ENCODE measurements around the gene CNKSR3. TPM values are rescaled to one million over a fixed set of nuclear protein-coding genes. Genes with fewer than 3 reads are reported as not detected.

Gene CNKSR3
- total RNA-seq, 1 experiment from 2014 or later, result 5.6 TPM

GRCh38 chr6:154482858-154483257, 27.6 kb downstream of the CNKSR3 start:
- Histone ChIP-seq H3K4ac (ENCODE audit: low read depth, low read length) (no peak overlapping the region), H4K91ac (ENCODE audit: insufficient read length, low read depth, low read length) (no peak overlapping the region), H2BK120ac (ENCODE audit: low read depth, low read length, poor library complexity, severe bottlenecking) (no peak overlapping the region), H3K27me3 (ENCODE audit: insufficient read depth, low read length) (no peaks in the 10 kb centered on the region), H3K4me1 (ENCODE audit: insufficient read depth, low read length) (no peaks in the 10 kb centered on the region), H3K23ac (ENCODE audit: insufficient read length, low read depth, low read length) (no peak overlapping the region), H3K56ac (ENCODE audit: insufficient read length, low read depth, low read length) (no peak overlapping the region), H2BK20ac (ENCODE audit: low read depth, low read length, poor library complexity, severe bottlenecking) (no peak overlapping the region), H3K4me2 (ENCODE audit: insufficient read depth, insufficient read length, low read length) (no peak overlapping the region), H2AFZ (ENCODE audit: low read length) (no peak overlapping the region), H4K8ac (replicated peaks; ENCODE audit: insufficient read length, low read depth, low read length) (no peak overlapping the region), H3K23me2 (ENCODE audit: insufficient read length, low read depth, low read length, poor library complexity, severe bottlenecking) (no peaks in the 10 kb centered on the region), H2AK5ac (ENCODE audit: insufficient read length, low read length) (no peak overlapping the region), H3K27ac (ENCODE audit: insufficient read length, low read depth, low read length) (no peak overlapping the region), H2BK5ac (ENCODE audit: insufficient read length, low read length) (no peak overlapping the region), H4K20me1 (ENCODE audit: control insufficient read depth, insufficient read depth, insufficient read length) (peaks cover 2% of the 10 kb centered on the region), H3K79me2 (ENCODE audit: insufficient read depth, low read length) (no peaks in the 10 kb centered on the region), H3K14ac (ENCODE audit: insufficient read depth, low read length) (no peak overlapping the region), H3K79me1 (ENCODE audit: insufficient read depth, low read depth, low read length, poor library complexity, severe bottlenecking) (no peaks in the 10 kb centered on the region), H3K9ac (ENCODE audit: extremely low read depth, insufficient read length, low read length) (no peak overlapping the region), H4K5ac (ENCODE audit: insufficient read length, low read depth, low read length) (no peak overlapping the region), H2BK15ac (ENCODE audit: low read depth, low read length) (no peak overlapping the region), H3T11ph (ENCODE audit: low read length) (no peak overlapping the region), H3K18ac (ENCODE audit: insufficient read length, low read depth, low read length) (no peak overlapping the region), H3K9me3 (ENCODE audit: control insufficient read depth, low read depth, low read length) (no peaks in the 10 kb centered on the region), H2BK12ac (ENCODE audit: insufficient read length, low read depth, low read length) (no peak overlapping the region)
- no peak for TF ChIP-seq CTCF (conservative IDR thresholded peaks at IDR 0.05)
- peaks cover 11 to 16% of the 10 kb centered on the region in 2 experiments for H3K4me1 Mint-ChIP-seq
- no peak for DNase-seq
- no CpG with 5 or more reads among the region's 4 CpGs for WGBS (ENCODE audit: extremely low coverage, insufficient read length, low lambda C conversion rate)
- H3K27me3 Mint-ChIP-seq (ENCODE audit: low read depth), result no peaks in the 10 kb centered on the region
- H3K4me3 Mint-ChIP-seq, result no peak overlapping the region
- H3K36me3 Mint-ChIP-seq (ENCODE audit: insufficient read depth in 1 of 3, low read depth in 3 of 3), result no peaks in the 10 kb centered on the region
- H3K9me3 Mint-ChIP-seq, result no peaks in the 10 kb centered on the region
- H3K27ac Mint-ChIP-seq, result no peak overlapping the region

Data from H9 (cell line).